Mesenchymal stem cell (in vitro differentiated cells and primary cell): ENCODE measurements around the gene ZNF654.
"Not testable (repeated sequence)": the region's sequence is repeated elsewhere in the genome, so short reads cannot be mapped to it uniquely, and the experiment has no call there.

Experiments
- DNase-seq: peaks from one replicate; pipeline ENCODE4 v3.0.0-alpha.2; 2013
- H2AFZ ChIP-seq: one replicate; pipeline ENCODE4 v1.6.1; 2013; ENCODE audit warnings: low read depth, mild to moderate bottlenecking, control low read depth, inconsistent platforms, low read length, moderate library complexity
- H2AK5ac ChIP-seq: 2 replicates; pipeline ENCODE4 v1.6.1; 2013; ENCODE audit warnings: low read length, moderate library complexity, mild to moderate bottlenecking, inconsistent platforms; ENCODE audit not compliant: severe bottlenecking
- H2BK120ac ChIP-seq: one replicate; pipeline ENCODE4 v1.6.1; 2013; ENCODE audit warnings: low read depth, mild to moderate bottlenecking, inconsistent platforms, low read length, moderate library complexity
- H2BK12ac ChIP-seq, 2 experiments: one replicate each; pipeline ENCODE4 v1.6.1; 2013; ENCODE audit warnings: inconsistent platforms in 2 of 2, low read length in 2 of 2, mild to moderate bottlenecking in 2 of 2, moderate library complexity in 2 of 2, control low read depth in 1 of 2
- H2BK15ac ChIP-seq: one replicate; pipeline ENCODE4 v1.6.1; 2013; ENCODE audit warnings: mild to moderate bottlenecking, low read depth, inconsistent platforms; ENCODE audit not compliant: poor library complexity, severe bottlenecking
- H2BK5ac ChIP-seq: 2 replicates; pipeline ENCODE4 v1.6.1; 2013; ENCODE audit warnings: low read depth, mild to moderate bottlenecking, low read length, control low read depth, inconsistent platforms; ENCODE audit not compliant: poor library complexity, severe bottlenecking
- H3K14ac ChIP-seq, 2 experiments: one replicate each; pipeline ENCODE4 v1.6.1; 2013; ENCODE audit warnings: inconsistent platforms in 2 of 2, low read length in 2 of 2, control low read depth in 1 of 2, mild to moderate bottlenecking in 1 of 2, moderate library complexity in 1 of 2
- H3K18ac ChIP-seq, 2 experiments: one replicate each; pipeline ENCODE4 v1.6.1; 2013; ENCODE audit warnings: inconsistent platforms in 2 of 2, low read length in 2 of 2, control low read depth in 1 of 2, low read depth in 1 of 2, mild to moderate bottlenecking in 1 of 2
- H3K23ac ChIP-seq, 2 experiments: one replicate each; pipeline ENCODE4 v1.6.1; 2013; ENCODE audit warnings: inconsistent platforms in 2 of 2, low read length in 2 of 2, mild to moderate bottlenecking in 2 of 2, moderate library complexity in 2 of 2, control low read depth in 1 of 2
- H3K27ac ChIP-seq: 2 replicates; pipeline ENCODE4 v1.5.1; 2013; ENCODE audit warnings: mild to moderate bottlenecking, moderate library complexity, low read length, control low read depth, inconsistent platforms; ENCODE audit not compliant: poor library complexity, severe bottlenecking
- H3K27me3 ChIP-seq, 2 experiments: 2 replicates each; pipeline versions ENCODE4 v1.6.1 to v1.7.0; 2013; ENCODE audit warnings: low read length in 2 of 2, mild to moderate bottlenecking in 2 of 2, moderate library complexity in 2 of 2, control low read depth in 1 of 2, inconsistent platforms in 1 of 2; ENCODE audit not compliant: control insufficient read depth in 1 of 2, insufficient read depth in 1 of 2
- H3K36me3 ChIP-seq, 2 experiments: 2 replicates each; pipeline versions ENCODE4 v1.6.1 to v1.7.0; 2013; ENCODE audit warnings: low read length in 2 of 2, control low read depth in 1 of 2, inconsistent platforms in 1 of 2, low read depth in 1 of 2, mild to moderate bottlenecking in 1 of 2; ENCODE audit not compliant: insufficient read depth in 2 of 2, control insufficient read depth in 1 of 2
- H3K4ac ChIP-seq, 2 experiments: one replicate each; pipeline ENCODE4 v1.6.1; 2013; ENCODE audit warnings: inconsistent platforms in 2 of 2, low read length in 2 of 2, mild to moderate bottlenecking in 2 of 2, moderate library complexity in 2 of 2, control low read depth in 1 of 2, low read depth in 1 of 2
- H3K4me1 ChIP-seq: 2 replicates; pipeline ENCODE4 v1.6.1; 2013; ENCODE audit warnings: low read depth, low read length, control low read depth; ENCODE audit not compliant: control insufficient read depth, insufficient read depth
- H3K4me2 ChIP-seq: 2 replicates; pipeline ENCODE4 v1.6.1; 2013; ENCODE audit warnings: low read length, mild to moderate bottlenecking, inconsistent platforms; ENCODE audit not compliant: poor library complexity, severe bottlenecking
- H3K4me3 ChIP-seq, 2 experiments: 2 replicates each; pipeline versions ENCODE4 v1.5.1 to v1.7.0; 2013; ENCODE audit warnings: low read length in 2 of 2, mild to moderate bottlenecking in 2 of 2, control low read depth in 1 of 2, low read depth in 1 of 2; ENCODE audit not compliant: insufficient read depth in 1 of 2
- H3K79me1 ChIP-seq: replicated peaks from 2 replicates; pipeline ENCODE4 v1.6.1; 2013; ENCODE audit warnings: mild to moderate bottlenecking, control low read depth, low read length, inconsistent platforms; ENCODE audit not compliant: poor library complexity, severe bottlenecking
- H3K9ac ChIP-seq: 2 replicates; pipeline ENCODE4 v1.7.0; 2013; ENCODE audit warnings: mild to moderate bottlenecking, low read length, moderate library complexity
- H3K9me3 ChIP-seq: 2 replicates; pipeline ENCODE4 v1.7.0; 2013; ENCODE audit warnings: mild to moderate bottlenecking, low read length; ENCODE audit not compliant: control insufficient read depth
- H4K8ac ChIP-seq: one replicate; pipeline ENCODE4 v1.6.1; 2013; ENCODE audit warnings: inconsistent platforms, mild to moderate bottlenecking, low read length, moderate library complexity
- H4K91ac ChIP-seq: one replicate; pipeline ENCODE4 v1.6.1; 2013; ENCODE audit warnings: mild to moderate bottlenecking, low read length, inconsistent platforms
- WGBS: methylation state at CpG from one replicate; pipeline ENCODE4 v1.1.7; 2013; ENCODE audit warnings: mixed read lengths; 5-methylcytosine and 5-hydroxymethylcytosine counted together

The ZNF654 gene

GRCh38 chr3:88114878-88115549 is 56.0 kb downstream of the ZNF654 start:
- H2AK5ac ChIP-seq: no peak overlapping the region
- H2AFZ ChIP-seq: no peak overlapping the region
- no peak overlapping the region for H3K9ac ChIP-seq
- no peak overlapping the region for H3K27ac ChIP-seq
- H3K4me3 ChIP-seq: no peak overlapping the region
- no peak overlapping the region for H2BK120ac ChIP-seq
- no peak overlapping the region for H3K23ac ChIP-seq
- no peak overlapping the region for H2BK15ac ChIP-seq
- no peaks in the 10 kb centered on the region for H3K27me3 ChIP-seq
- H3K14ac ChIP-seq: no peak overlapping the region
- peaks cover 2 to 43% of the 10 kb centered on the region in 2 experiments for H3K36me3 ChIP-seq
- H4K8ac ChIP-seq: no peak overlapping the region
- no peak overlapping the region for H4K91ac ChIP-seq
- H2BK5ac ChIP-seq: no peak overlapping the region
- DNase-seq: no peak
- no peaks in the 10 kb centered on the region for H3K4me1 ChIP-seq
- no peaks in the 10 kb centered on the region for H3K9me3 ChIP-seq
- no peak overlapping the region for H3K4ac ChIP-seq
- H2BK12ac ChIP-seq: no peak overlapping the region
- no peak overlapping the region for H3K4me2 ChIP-seq
- WGBS: 100% methylated on average over 2 of the region's 3 CpGs
- H3K79me1 ChIP-seq: peaks cover 15% of the 10 kb centered on the region
- no peak overlapping the region for H3K18ac ChIP-seq

- WGBS: 0% methylated on average over 1 of the region's 1 CpG
- Histone ChIP-seq H2AFZ (no peak overlapping the region), H3K9me3 (no peaks in the 10 kb centered on the region), H3K79me1 (peaks cover 18% of the 10 kb centered on the region), H3K4ac (no peak overlapping the region), H2AK5ac (no peak overlapping the region), H4K91ac (no peak overlapping the region), H3K36me3 (peaks cover 2 to 53% of the 10 kb centered on the region in 2 experiments), H2BK15ac (no peak overlapping the region), H2BK5ac (no peak overlapping the region), H3K4me2 (no peak overlapping the region), H3K14ac (no peak overlapping the region), H3K27me3 (no peaks in the 10 kb centered on the region), H2BK12ac (no peak overlapping the region), H3K18ac (no peak overlapping the region), H3K23ac (no peak overlapping the region), H2BK120ac (no peak overlapping the region), H4K8ac (no peak overlapping the region), H3K27ac (no peak overlapping the region), H3K4me3 (no peak overlapping the region), H3K4me1 (no peaks in the 10 kb centered on the region), H3K9ac (no peak overlapping the region)
- no peak for DNase-seq
These were observed 58.6 kb downstream of the ZNF654 start for GRCh38 chr3:88117683-88118082.

GRCh38 chr3:88118603-88119002 is 59.5 kb downstream of the ZNF654 start:
- not testable (repeated sequence) for H3K27ac ChIP-seq, H4K8ac ChIP-seq, H4K91ac ChIP-seq, H3K4ac ChIP-seq, H3K23ac ChIP-seq, H3K14ac ChIP-seq, H2BK5ac ChIP-seq, H2BK12ac ChIP-seq, H3K4me1 ChIP-seq, H3K4me2 ChIP-seq, DNase-seq, H2BK15ac ChIP-seq, H2BK120ac ChIP-seq, H3K4me3 ChIP-seq, H3K9ac ChIP-seq, H2AK5ac ChIP-seq, H3K9me3 ChIP-seq, H3K27me3 ChIP-seq, H2AFZ ChIP-seq, H3K18ac ChIP-seq
- H3K79me1 ChIP-seq: peaks cover 19% of the 10 kb centered on the region
- 93% methylated on average over 1 of the region's 2 CpGs for WGBS
- H3K36me3 ChIP-seq: peaks cover 2 to 53% of the 10 kb centered on the region in 2 experiments

DNA sequence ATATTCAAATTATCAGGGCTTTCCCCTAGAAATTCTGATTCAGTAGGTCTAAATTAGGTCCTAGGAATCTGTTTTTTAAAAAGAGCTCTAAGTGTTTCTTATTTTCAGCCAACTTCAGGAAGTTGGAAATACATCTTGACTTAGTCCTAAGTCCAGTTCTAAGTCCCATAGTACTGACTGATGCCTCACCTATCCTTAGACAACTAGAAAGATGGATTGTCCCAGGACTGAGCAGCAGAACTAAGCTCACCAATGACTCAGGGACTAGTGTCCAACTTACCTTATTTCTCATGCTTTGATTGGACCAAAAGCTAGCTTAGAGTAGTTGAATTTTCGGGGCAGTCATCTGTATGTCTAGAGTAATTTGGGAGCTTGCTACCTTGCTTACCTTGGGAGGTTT is 64.5 kb downstream of the ZNF654 start:
- H2AK5ac ChIP-seq: no peak overlapping the region
- H3K18ac ChIP-seq: no peak overlapping the region
- H4K91ac ChIP-seq: no peak overlapping the region
- H2BK15ac ChIP-seq: no peak overlapping the region
- H3K4ac ChIP-seq: no peak overlapping the region
- H3K36me3 ChIP-seq: peaks cover 0 to 38% of the 10 kb centered on the region in 2 experiments
- H3K27ac ChIP-seq: no peak overlapping the region
- H2BK5ac ChIP-seq: no peak overlapping the region
- H3K4me3 ChIP-seq: no peak overlapping the region
- WGBS: 100% methylated on average over 1 of the region's 1 CpG
- DNase-seq: no peak
- H3K4me2 ChIP-seq: no peak overlapping the region
- H3K4me1 ChIP-seq: no peaks in the 10 kb centered on the region
- no peaks in the 10 kb centered on the region for H3K27me3 ChIP-seq
- no peaks in the 10 kb centered on the region for H3K9me3 ChIP-seq
- H2BK120ac ChIP-seq: no peak overlapping the region
- no peak overlapping the region for H2AFZ ChIP-seq
- H3K14ac ChIP-seq: no peak overlapping the region
- no peak overlapping the region for H2BK12ac ChIP-seq
- no peak overlapping the region for H3K23ac ChIP-seq
- peaks cover 12% of the 10 kb centered on the region for H3K79me1 ChIP-seq
- no peak overlapping the region for H4K8ac ChIP-seq
- no peak overlapping the region for H3K9ac ChIP-seq
